T47D (cell line): ENCODE data around the gene SLC25A4.
A peak's percentile ranks its signal among the peaks of the same experiment; 100 is the strongest.
"Not testable (repeated sequence)": the region's sequence is repeated elsewhere in the genome, so short reads cannot be mapped to it uniquely, and the experiment has no call there.

Experiments used
- DNase-seq, 2 experiments: peaks; one replicate each; pipeline versions ENCODE4 v3.0.0 to v3.0.0-alpha.2; 2011 to 2012; ENCODE audit warnings: low read depth in 1 of 2, low spot score in 1 of 2
- JUND ChIP-seq: IDR thresholded peaks from 2 replicates; pipeline ENCODE4 v1.6.1; 2012; ENCODE audit warnings: low read depth
- in situ Hi-C: cut with HindIII; loops from 2 replicates; pipeline ENCODE4 v1.10.0; 2016; ENCODE audit warnings: low sequenced_read_pairs, low pct_unique_long_range_greater_than_20kb

Gene SLC25A4

DNA sequence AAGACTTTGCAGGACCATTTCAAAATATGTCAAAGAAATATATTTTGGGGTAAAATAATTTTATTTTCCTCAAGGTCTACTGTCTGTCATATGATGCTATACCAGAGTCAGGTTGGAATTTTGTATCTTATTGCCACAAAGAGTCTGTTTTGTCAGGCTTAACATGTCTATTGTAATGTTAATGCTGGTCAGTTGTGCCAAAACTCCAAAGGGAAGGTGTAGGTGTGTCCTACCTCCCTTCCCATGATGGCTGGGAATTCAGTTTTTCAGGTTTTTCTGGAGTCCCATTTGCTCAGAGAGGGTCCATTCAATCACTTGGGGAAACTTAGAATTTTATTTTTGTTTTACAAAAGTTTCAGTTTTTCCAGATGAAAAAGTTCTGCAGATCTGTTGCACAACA is 33.3 kb upstream of the SLC25A4 start:
- in situ Hi-C loops = no loop called here
- DNase-seq = no peak
- no peak for TF ChIP-seq JUND

DNA sequence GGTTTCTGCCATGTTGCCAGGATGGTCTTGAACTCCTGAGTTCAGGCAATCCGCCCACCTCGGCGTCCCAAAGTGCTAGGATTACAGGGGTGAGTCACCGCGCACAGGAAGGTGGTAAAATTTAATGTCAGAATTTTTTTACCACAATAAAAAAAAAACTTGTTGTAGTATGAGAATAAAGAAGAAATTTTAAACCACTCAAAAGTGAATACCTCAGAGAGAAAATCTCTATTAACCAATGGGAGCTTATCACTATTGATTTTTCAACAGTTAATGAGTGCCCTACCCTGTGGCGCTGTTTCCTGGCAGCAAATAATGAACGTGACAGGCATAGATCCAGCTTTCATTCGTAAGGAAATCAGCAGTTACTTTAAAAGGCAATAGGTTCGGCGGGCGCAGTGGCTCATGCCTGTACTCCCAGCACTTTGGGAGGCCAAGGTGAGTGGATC is 32.7 kb upstream of the SLC25A4 start:
- TF ChIP-seq JUND = no peak
- in situ Hi-C loops = no loop called here
- no peak for DNase-seq

DNA sequence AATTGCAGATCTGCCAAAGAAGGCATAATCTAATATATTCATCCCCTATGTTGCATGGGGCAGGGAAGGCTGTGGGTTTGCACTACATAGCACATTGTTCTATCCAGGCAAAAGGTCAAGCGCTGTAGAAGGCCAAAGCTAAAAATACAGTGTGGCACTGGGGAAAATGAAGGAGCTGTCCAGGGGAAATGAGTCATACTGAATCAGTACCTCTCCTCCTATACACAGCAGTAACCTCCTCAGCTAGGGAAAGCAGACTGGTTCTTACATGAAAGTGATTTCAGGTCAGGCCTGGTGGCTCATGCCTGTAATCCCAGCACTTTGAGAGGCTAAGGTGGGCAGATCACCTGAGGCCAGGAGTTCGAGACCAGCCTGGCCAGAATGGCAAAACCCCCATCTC is 31.0 kb upstream of the SLC25A4 start:
- TF ChIP-seq JUND = no peak
- in situ Hi-C loops = no loop called here

DNA sequence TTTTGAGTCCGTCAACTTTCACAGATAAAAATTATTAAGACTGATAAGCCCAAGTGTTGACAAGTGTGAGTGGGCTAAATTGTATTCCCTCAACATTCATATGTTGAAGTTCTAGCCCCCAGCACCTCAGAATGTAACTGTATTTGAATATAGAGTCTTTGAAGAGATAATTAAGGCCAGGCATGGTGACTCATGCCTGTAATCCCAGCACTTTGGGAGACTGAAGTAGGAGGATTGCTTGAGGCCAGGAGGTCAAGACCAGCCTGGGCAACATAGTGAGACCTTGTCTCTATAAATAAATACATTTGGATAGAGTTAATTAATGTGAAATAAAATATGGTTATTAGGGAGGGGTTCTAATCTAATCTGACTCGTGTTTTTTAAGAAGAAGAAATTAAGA is 29.7 kb upstream of the SLC25A4 start:
- in situ Hi-C loops = no loop called here
- no peak for DNase-seq
- TF ChIP-seq JUND = no peak

More for the DNA sequence above, 31.0 kb upstream of the SLC25A4 start:
- DNase-seq = peak in 1 of 2 experiments; percentile 18

DNA sequence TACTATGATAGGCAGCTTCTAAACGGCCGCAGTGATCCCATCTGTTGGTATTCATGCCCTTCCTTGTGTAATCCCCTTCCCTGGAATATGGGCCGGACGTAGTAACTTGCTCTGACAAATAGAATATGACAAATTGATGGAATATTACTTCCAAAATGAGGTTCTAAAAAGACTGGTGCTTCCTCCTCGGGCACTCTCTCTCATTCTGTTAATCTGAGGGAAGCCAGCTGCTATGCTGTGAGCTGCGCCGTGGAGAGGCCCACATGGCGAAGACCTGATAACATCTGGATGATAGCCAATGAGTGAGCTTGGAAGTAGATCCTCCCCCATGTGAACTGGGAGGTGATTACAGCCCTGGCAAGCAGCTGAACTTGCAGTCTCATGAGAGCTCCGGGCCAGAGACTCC is 27.2 kb upstream of the SLC25A4 start:
- in situ Hi-C loops = no loop called here

DNA sequence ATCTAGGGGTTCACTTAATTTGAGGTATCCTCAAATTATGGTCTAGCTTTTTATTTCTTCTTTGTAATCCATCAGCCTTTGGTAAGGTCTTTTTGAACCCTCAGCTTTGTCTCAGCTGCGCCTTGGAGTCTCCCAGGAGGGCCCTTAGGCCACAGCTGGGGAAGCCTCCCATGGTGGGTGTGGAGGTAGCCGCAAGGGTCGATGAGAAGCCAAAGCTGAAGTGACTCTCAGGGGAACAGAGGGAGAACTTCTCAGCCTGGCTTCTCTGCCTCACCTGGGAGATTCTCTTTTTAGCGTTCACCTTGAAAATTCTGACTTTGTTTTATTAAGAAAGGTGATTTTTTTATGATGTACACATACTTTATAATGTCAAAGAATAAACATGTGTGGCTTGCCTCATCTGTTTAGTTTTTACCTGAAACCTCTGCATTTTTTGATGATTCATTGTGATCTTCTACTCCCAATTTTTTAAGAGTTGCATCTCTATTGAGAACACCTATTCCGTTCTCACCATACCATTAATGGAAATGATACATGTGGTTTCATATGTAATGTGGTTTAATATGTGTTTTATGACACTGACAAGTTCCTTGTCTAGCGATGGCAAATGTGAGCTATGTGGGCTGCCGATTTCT is 25.6 kb upstream of the SLC25A4 start:
- in situ Hi-C loops = no loop called here
- no peak for DNase-seq
- TF ChIP-seq JUND = no peak

More for the DNA sequence above, 27.2 kb upstream of the SLC25A4 start:
- DNase-seq = peak in 1 of 2 experiments; percentile 74
- TF ChIP-seq JUND = no peak

DNA sequence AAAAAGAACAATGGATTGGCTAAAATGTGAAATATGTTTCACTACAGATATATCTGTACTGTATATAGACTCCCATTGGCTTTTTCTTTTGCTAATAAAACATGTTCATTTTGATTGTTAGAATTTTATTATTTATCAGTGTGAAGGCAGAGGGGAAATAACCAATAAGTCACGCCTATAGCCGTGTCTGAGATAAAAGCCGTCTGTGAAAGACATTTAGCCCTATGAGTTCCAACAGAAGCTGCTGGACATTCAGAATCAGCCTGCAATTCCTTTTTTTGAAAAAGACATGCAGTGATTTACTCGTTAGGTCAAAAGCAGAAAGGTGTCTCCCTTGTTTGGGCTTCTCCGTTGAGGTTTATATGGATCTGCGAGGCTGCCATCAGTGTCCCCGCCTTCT is 24.2 kb upstream of the SLC25A4 start:
- in situ Hi-C loops = no loop called here
- DNase-seq = no peak
- no peak for TF ChIP-seq JUND

DNA sequence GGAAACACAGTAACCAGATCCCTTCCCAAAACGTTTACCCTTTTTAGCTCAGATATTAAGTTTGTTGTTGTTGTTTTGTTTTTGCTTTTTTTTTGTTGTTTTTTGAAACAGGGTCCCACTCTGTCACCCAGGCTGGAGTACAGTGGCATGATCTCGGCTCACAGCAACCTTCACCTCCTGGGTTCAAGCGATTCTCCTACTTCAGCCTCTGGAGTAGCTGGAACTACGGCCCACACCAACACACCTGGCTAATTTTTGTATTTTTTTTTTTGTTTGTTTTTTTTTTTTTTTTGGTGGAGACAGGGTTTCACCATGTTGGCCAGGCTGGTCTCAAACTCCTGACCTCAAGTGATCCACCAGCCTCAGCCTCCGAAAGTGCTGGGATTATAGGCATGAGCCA is 23.6 kb upstream of the SLC25A4 start:
- DNase-seq, in situ Hi-C loops: not testable (repeated sequence)

DNA sequence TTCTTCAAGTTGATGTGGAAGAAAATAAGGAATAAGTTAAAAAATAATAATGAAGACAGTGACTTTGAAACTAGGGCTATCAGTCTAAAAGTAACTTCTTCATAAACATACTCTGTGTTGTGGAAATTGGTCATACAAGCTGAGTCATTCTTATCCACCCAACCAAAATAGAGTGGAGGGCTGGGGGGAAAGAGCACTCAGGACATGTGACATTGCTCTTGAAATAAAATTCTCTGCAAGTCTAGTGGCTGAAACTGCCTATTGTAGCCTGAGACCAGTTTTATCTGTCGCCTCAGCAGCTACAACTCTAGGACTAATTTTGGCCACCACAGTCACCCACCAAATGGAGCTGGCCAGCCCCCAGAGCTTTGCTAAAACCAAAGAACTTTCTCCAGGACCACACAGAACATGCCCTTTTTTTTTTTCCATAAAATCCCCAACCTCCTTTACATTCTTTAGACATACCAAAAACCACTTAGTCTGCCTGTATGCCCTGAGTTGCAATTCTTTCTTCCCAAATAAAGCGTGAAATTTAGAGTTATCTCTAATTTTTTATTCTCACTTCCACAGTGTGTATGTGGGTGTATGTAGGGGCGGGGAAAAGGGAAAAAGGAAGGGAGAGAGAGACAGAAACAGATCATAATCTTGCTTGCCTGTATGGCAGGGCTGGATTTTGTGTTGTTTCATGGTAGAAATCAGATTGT is 23.0 kb upstream of the SLC25A4 start:
- no peak for DNase-seq
- TF ChIP-seq JUND = no peak
- in situ Hi-C loops = no loop called here

DNA sequence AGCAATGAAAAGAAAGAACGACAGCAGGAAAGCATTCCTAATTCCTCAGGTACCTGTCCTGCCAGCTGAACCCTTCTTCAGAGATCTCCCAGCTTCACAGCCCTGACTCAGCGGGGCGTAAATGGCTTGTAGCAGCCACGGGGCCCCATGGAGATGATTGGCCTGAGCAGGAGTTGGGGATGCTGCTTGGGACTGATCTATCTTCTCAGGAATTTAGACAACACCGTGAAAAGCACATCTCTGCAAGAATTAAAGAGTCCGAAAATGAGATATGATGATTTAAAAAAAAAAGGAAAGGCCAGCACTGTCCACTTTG is 22.5 kb upstream of the SLC25A4 start:
- DNase-seq = no peak
- in situ Hi-C loops = no loop called here
- TF ChIP-seq JUND = no peak

DNA sequence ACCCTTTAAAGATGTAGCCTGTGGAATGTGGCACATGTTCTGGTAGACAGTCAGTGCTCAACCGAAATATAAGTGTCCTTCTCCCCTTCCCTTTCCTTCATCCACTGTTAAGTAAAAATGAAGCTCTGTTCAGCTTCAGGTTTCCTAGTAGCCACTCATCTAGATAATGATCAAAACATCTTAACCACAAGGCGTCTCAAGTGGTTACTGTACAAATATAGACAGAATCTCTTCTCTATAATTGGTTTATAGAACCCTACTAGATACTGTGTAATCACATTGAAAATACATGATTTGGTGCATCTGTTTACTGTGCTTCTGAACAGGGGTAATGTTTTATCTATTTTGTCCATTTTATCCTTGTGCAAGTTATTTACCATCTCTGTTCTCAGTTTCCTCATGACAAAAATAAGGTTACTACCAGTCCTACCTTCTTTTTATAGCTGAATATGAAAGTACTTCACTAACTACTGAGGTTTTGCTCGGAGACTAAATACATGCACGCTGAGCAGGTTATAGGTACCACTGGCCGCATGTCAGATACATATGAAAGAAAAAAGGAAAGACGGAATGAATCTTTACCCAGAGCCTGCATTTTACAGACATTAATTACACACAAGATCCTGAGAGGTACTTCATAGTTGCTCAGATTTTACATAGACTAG is 20.3 kb upstream of the SLC25A4 start:
- TF ChIP-seq JUND = no peak
- DNase-seq = peak in 1 of 2 experiments; percentile 38
- in situ Hi-C loops = no loop called here

DNA sequence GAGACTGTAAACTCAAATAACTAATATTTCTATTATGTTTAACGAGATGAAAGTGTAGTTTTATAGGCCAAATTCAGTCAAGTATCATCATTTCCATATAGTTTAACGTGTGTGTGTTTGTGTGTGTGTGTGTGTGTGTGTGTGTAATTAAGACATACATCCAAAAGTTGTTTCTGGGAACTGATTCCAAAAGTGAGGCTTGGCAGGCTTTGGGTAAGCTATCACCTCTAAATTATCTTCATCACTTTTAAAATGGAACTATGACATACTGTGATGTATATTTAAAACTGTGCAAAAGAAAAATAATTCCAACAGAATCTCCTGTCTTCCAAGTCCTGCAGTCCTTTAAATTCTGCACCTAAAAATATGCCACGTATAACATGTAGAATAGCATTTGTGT is 19.1 kb upstream of the SLC25A4 start:
- DNase-seq = no peak
- no peak for TF ChIP-seq JUND
- in situ Hi-C loops = no loop called here
